Activated naive CD4-positive, alpha-beta T cell treated with anti-CD3 and anti-CD28 coated beads, Interleukin-2, amount 50 U/mL, for 24 hours (primary cell): ENCODE measurements around the gene MRPL37.
"Not testable (repeated sequence)": the region's sequence is repeated elsewhere in the genome, so short reads cannot be mapped to it uniquely, and the experiment has no call there.

Experiments used
- H3K27ac Mint-ChIP-seq: one replicate; pipeline ENCODE4 v1.8.0; 2021; ENCODE audit warnings: mild to moderate bottlenecking, mixed read lengths
- H3K27me3 Mint-ChIP-seq: one replicate; pipeline ENCODE4 v1.8.0; 2021; ENCODE audit warnings: mixed read lengths
- H3K36me3 Mint-ChIP-seq: one replicate; pipeline ENCODE4 v1.8.0; 2021; ENCODE audit warnings: mixed read lengths
- H3K4me1 Mint-ChIP-seq: one replicate; pipeline ENCODE4 v1.8.0; 2021; ENCODE audit warnings: mixed read lengths
- H3K4me3 Mint-ChIP-seq: one replicate; pipeline ENCODE4 v1.8.0; 2021; ENCODE audit warnings: mild to moderate bottlenecking, mixed read lengths
- H3K9me3 Mint-ChIP-seq: one replicate; pipeline ENCODE4 v1.8.0; 2021; ENCODE audit warnings: mixed read lengths

The MRPL37 gene

GRCh38 chr1:54190526-54190925 lies 9.4 kb upstream of the MRPL37 start:
- Mint-ChIP-seq H3K4me3 (no peak overlapping the region), H3K4me1 (no peaks in the 10 kb centered on the region), H3K36me3 (peaks cover 18% of the 10 kb centered on the region), H3K9me3 (no peaks in the 10 kb centered on the region), H3K27ac (no peak overlapping the region), H3K27me3 (no peaks in the 10 kb centered on the region)

GRCh38 chr1:54191525-54191924 lies 8.4 kb upstream of the MRPL37 start:
- Mint-ChIP-seq H3K27me3 (no peaks in the 10 kb centered on the region), H3K36me3 (peaks cover 15% of the 10 kb centered on the region), H3K27ac (no peak overlapping the region), H3K4me1 (no peaks in the 10 kb centered on the region), H3K4me3 (no peak overlapping the region), H3K9me3 (no peaks in the 10 kb centered on the region)

- no peak overlapping the region for H3K27ac Mint-ChIP-seq
- H3K4me3 Mint-ChIP-seq: no peak overlapping the region
- H3K9me3 Mint-ChIP-seq: no peaks in the 10 kb centered on the region
- no peaks in the 10 kb centered on the region for H3K4me1 Mint-ChIP-seq
- no peaks in the 10 kb centered on the region for H3K27me3 Mint-ChIP-seq
- H3K36me3 Mint-ChIP-seq: peaks cover 8% of the 10 kb centered on the region
Measured at GRCh38 chr1:54193453-54193852, 6.5 kb upstream of the MRPL37 start.

GRCh38 chr1:54199151-54199764 lies 709 bp upstream of the MRPL37 start:
- H3K4me1 Mint-ChIP-seq: peaks cover 36% of the 10 kb centered on the region
- no peaks in the 10 kb centered on the region for H3K9me3 Mint-ChIP-seq
- no peaks in the 10 kb centered on the region for H3K27me3 Mint-ChIP-seq

GRCh38 chr1:54200519-54200997 lies 591 bp downstream of the MRPL37 start:
- Mint-ChIP-seq H3K27me3 (no peaks in the 10 kb centered on the region), H3K4me3 (peak overlapping the region; percentile 95), H3K36me3 (peaks cover 7% of the 10 kb centered on the region), H3K9me3 (no peaks in the 10 kb centered on the region), H3K4me1 (peaks cover 38% of the 10 kb centered on the region), H3K27ac (peak overlapping the region; percentile 89)

More at GRCh38 chr1:54199151-54199764, 709 bp upstream of the MRPL37 start:
- peak overlapping the region; percentile 67 for H3K27ac Mint-ChIP-seq
- H3K36me3 Mint-ChIP-seq: no peaks in the 10 kb centered on the region
- H3K4me3 Mint-ChIP-seq: peak overlapping the region; percentile 95

- Mint-ChIP-seq H3K27ac (no peak overlapping the region), H3K4me1 (peaks cover 42% of the 10 kb centered on the region), H3K27me3 (no peaks in the 10 kb centered on the region), H3K9me3 (no peaks in the 10 kb centered on the region), H3K36me3 (peaks cover 12% of the 10 kb centered on the region), H3K4me3 (no peak overlapping the region)
Measured at GRCh38 chr1:54204199-54204598, 4.2 kb downstream of the MRPL37 start.

- no peak overlapping the region for H3K4me3 Mint-ChIP-seq
- H3K9me3 Mint-ChIP-seq: no peaks in the 10 kb centered on the region
- H3K4me1 Mint-ChIP-seq: peaks cover 20% of the 10 kb centered on the region
- H3K27ac Mint-ChIP-seq: no peak overlapping the region
- H3K36me3 Mint-ChIP-seq: peaks cover 15% of the 10 kb centered on the region
- H3K27me3 Mint-ChIP-seq: no peaks in the 10 kb centered on the region
Measured at GRCh38 chr1:54207287-54207686, 7.3 kb downstream of the MRPL37 start.

GRCh38 chr1:54207896-54208295 lies 7.9 kb downstream of the MRPL37 start:
- not testable (repeated sequence) for H3K27ac Mint-ChIP-seq, H3K4me3 Mint-ChIP-seq, H3K27me3 Mint-ChIP-seq, H3K9me3 Mint-ChIP-seq
- H3K4me1 Mint-ChIP-seq: peaks cover 14% of the 10 kb centered on the region
- H3K36me3 Mint-ChIP-seq: peaks cover 15% of the 10 kb centered on the region

GRCh38 chr1:54212872-54213271 lies 12.9 kb downstream of the MRPL37 start:
- H3K27ac Mint-ChIP-seq: no peak overlapping the region
- H3K9me3 Mint-ChIP-seq: no peaks in the 10 kb centered on the region
- H3K4me3 Mint-ChIP-seq: no peak overlapping the region
- no peaks in the 10 kb centered on the region for H3K27me3 Mint-ChIP-seq
- H3K36me3 Mint-ChIP-seq: peaks cover 17% of the 10 kb centered on the region
- no peaks in the 10 kb centered on the region for H3K4me1 Mint-ChIP-seq

- peaks cover 3% of the 10 kb centered on the region for H3K4me1 Mint-ChIP-seq
- H3K36me3 Mint-ChIP-seq: peaks cover 14% of the 10 kb centered on the region
Measured at GRCh38 chr1:54215523-54215922, 15.6 kb downstream of the MRPL37 start.

GRCh38 chr1:54218883-54219687 lies 19.1 kb downstream of the MRPL37 start:
- H3K36me3 Mint-ChIP-seq: peaks cover 11% of the 10 kb centered on the region
- H3K27me3 Mint-ChIP-seq: no peaks in the 10 kb centered on the region
- no peaks in the 10 kb centered on the region for H3K9me3 Mint-ChIP-seq
- no peak overlapping the region for H3K4me3 Mint-ChIP-seq
- no peak overlapping the region for H3K27ac Mint-ChIP-seq
- peaks cover 7% of the 10 kb centered on the region for H3K4me1 Mint-ChIP-seq

More at GRCh38 chr1:54215523-54215922, 15.6 kb downstream of the MRPL37 start:
- H3K27ac Mint-ChIP-seq: no peak overlapping the region
- no peaks in the 10 kb centered on the region for H3K27me3 Mint-ChIP-seq
- H3K9me3 Mint-ChIP-seq: no peaks in the 10 kb centered on the region
- no peak overlapping the region for H3K4me3 Mint-ChIP-seq

GRCh38 chr1:54219688-54220003 lies 19.7 kb downstream of the MRPL37 start:
- Mint-ChIP-seq H3K27me3 (no peaks in the 10 kb centered on the region), H3K4me3 (no peak overlapping the region), H3K36me3 (peaks cover 11% of the 10 kb centered on the region), H3K9me3 (no peaks in the 10 kb centered on the region), H3K4me1 (peaks cover 7% of the 10 kb centered on the region), H3K27ac (peak overlapping the region; percentile 73)

- Mint-ChIP-seq H3K36me3 (peaks cover 12% of the 10 kb centered on the region), H3K4me3 (no peak overlapping the region), H3K9me3 (no peaks in the 10 kb centered on the region), H3K27me3 (no peaks in the 10 kb centered on the region), H3K4me1 (peaks cover 7% of the 10 kb centered on the region), H3K27ac (peak overlapping the region; percentile 73)
Measured at GRCh38 chr1:54220004-54220811, 20.2 kb downstream of the MRPL37 start.

GRCh38 chr1:54221113-54221834 lies 21.3 kb downstream of the MRPL37 start:
- Mint-ChIP-seq H3K9me3 (no peaks in the 10 kb centered on the region), H3K4me3 (no peak overlapping the region), H3K27ac (peak overlapping the region; percentile 19), H3K36me3 (peaks cover 12% of the 10 kb centered on the region), H3K4me1 (peaks cover 7% of the 10 kb centered on the region), H3K27me3 (no peaks in the 10 kb centered on the region)

GRCh38 chr1:54221867-54222484 lies 22.0 kb downstream of the MRPL37 start:
- H3K4me1 Mint-ChIP-seq: peaks cover 7% of the 10 kb centered on the region
- peaks cover 8% of the 10 kb centered on the region for H3K36me3 Mint-ChIP-seq
- H3K27me3 Mint-ChIP-seq: no peaks in the 10 kb centered on the region
- no peak overlapping the region for H3K27ac Mint-ChIP-seq
- H3K4me3 Mint-ChIP-seq: no peak overlapping the region
- no peaks in the 10 kb centered on the region for H3K9me3 Mint-ChIP-seq
